Esophagus squamous epithelium (tissue), 4 donors: ENCODE measurements around the gene LIX1.

Source experiments
- CTCF ChIP-seq, 6 experiments: fragments of 450-650 bp in 4 of 6; fragments of 200-600 bp in 2 of 6; sonication (generic) in 2 of 6; IDR thresholded peaks; one replicate each; pipeline ENCODE4 v1.5.1; 2016 to 2019; ENCODE audit warnings: antibody characterized with exemption in 6 of 6, mild to moderate bottlenecking in 4 of 6, moderate library complexity in 4 of 6
- POLR2A ChIP-seq, 4 donors: fragments of 450-650 bp; IDR thresholded peaks; one replicate each; pipeline ENCODE4 v1.6.1; 2017; ENCODE audit warnings: antibody characterized with exemption in 4 of 4, mild to moderate bottlenecking in 4 of 4, moderate library complexity in 3 of 4

GRCh38 chr5:97094579-97095317 lies 47.7 kb downstream of the LIX1 start:
- no peak for TF ChIP-seq CTCF (IDR thresholded peaks at IDR 0.05)
- no peak for TF ChIP-seq POLR2A (IDR thresholded peaks at IDR 0.05)
